ENCODE data around the gene SLC16A6.
"Not testable (repeated sequence)": the region's sequence is repeated elsewhere in the genome, so short reads cannot be mapped to it uniquely, and the experiment has no call there.

The SLC16A6 gene

DNA sequence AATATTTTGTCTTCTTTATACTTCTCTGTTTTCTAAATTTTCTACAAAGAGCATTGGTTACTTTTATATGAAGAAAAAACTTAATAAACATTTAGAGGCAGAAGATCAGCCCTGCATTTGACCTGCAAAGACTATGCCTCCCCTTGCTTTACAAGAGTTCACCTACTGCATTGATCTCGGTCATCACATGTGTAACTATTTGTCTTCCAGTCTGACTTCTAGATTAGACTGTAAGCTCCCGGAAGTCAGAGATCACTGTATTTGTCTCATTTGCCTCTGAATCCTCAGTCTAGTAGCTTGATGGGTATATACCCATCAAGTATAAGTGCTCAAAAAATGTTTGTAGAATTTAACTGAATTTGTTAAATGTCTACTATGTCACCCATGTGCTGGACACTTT is 70.7 kb downstream of the SLC16A6 start:
- DNase-seq (ENCODE audit: low read depth) = not testable (repeated sequence)

DNA sequence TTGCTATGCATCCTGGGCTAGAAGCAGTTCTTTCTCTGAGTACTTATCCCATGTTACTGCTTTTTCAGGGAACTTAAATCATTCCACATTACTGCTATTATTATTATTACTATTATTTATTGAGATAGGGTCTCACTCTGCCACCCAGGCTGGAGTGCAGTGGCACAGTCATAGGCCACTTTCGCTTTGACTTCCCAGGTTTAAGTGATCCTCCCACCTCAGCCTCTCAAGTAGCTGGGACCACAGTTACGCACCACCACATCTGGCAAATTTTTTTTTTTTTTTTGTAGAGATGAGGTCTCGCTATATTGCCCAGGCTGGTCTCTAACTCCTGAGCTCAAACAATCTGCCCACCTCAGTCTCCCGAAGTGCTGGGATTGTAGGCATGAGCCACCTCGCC is 71.5 kb downstream of the SLC16A6 start:
- not testable (repeated sequence) for DNase-seq (ENCODE audit: low read depth)
